ENCODE results near the gene NCAM2. TPM values are rescaled to one million over a fixed set of nuclear protein-coding genes. Genes with fewer than 3 reads are reported as not detected.

Gene NCAM2
- total RNA-seq, 1 donor from 2014 or later, result 22.6 TPM

- DNase-seq (ENCODE audit: extremely low spot score, unreplicated experiment), result no peak
- TF ChIP-seq CTCF (conservative IDR thresholded peaks at IDR 0.05), result peak; percentile 86
- peaks cover 4% of the 10 kb centered on the region for H3K4me1 Mint-ChIP-seq (ENCODE audit: unreplicated experiment)
- H3K27ac Mint-ChIP-seq, result no peak overlapping the region
- H3K36me3 Mint-ChIP-seq, result no peaks in the 10 kb centered on the region
- no peaks in the 10 kb centered on the region for H3K9me3 Mint-ChIP-seq
- no peaks in the 10 kb centered on the region for H3K27me3 Mint-ChIP-seq
- no peak overlapping the region for H3K4me3 Mint-ChIP-seq
Observed at GRCh38 chr21:21163904-21164303, 165.7 kb downstream of the NCAM2 start.

GRCh38 chr21:21165063-21165645 lies 166.9 kb downstream of the NCAM2 start:
- no peak for DNase-seq (ENCODE audit: extremely low spot score, unreplicated experiment)
- no peaks in the 10 kb centered on the region for H3K36me3 Mint-ChIP-seq

GRCh38 chr21:21174676-21175075 lies 176.5 kb downstream of the NCAM2 start:
- TF ChIP-seq CTCF (conservative IDR thresholded peaks at IDR 0.05), result no peak
- Mint-ChIP-seq H3K36me3 (no peaks in the 10 kb centered on the region), H3K27ac (no peak overlapping the region), H3K27me3 (no peaks in the 10 kb centered on the region), H3K4me1 (ENCODE audit: unreplicated experiment) (no peaks in the 10 kb centered on the region), H3K4me3 (no peak overlapping the region), H3K9me3 (no peaks in the 10 kb centered on the region)
- no peak for DNase-seq (ENCODE audit: extremely low spot score, unreplicated experiment)

More at GRCh38 chr21:21165063-21165645, 166.9 kb downstream of the NCAM2 start:
- TF ChIP-seq CTCF (conservative IDR thresholded peaks at IDR 0.05), result no peak
- H3K27me3 Mint-ChIP-seq, result no peaks in the 10 kb centered on the region
- no peak overlapping the region for H3K27ac Mint-ChIP-seq
- H3K4me3 Mint-ChIP-seq, result no peak overlapping the region
- peaks cover 4% of the 10 kb centered on the region for H3K4me1 Mint-ChIP-seq (ENCODE audit: unreplicated experiment)
- H3K9me3 Mint-ChIP-seq, result no peaks in the 10 kb centered on the region

GRCh38 chr21:21175798-21176334 lies 177.7 kb downstream of the NCAM2 start:
- no peaks in the 10 kb centered on the region for H3K36me3 Mint-ChIP-seq
- no peak overlapping the region for H3K27ac Mint-ChIP-seq
- TF ChIP-seq CTCF (conservative IDR thresholded peaks at IDR 0.05), result no peak
- no peak for DNase-seq (ENCODE audit: extremely low spot score, unreplicated experiment)
- H3K9me3 Mint-ChIP-seq, result no peaks in the 10 kb centered on the region
- H3K4me3 Mint-ChIP-seq, result no peak overlapping the region
- no peaks in the 10 kb centered on the region for H3K4me1 Mint-ChIP-seq (ENCODE audit: unreplicated experiment)
- H3K27me3 Mint-ChIP-seq, result no peaks in the 10 kb centered on the region

- H3K4me3 Mint-ChIP-seq, result no peak overlapping the region
- no peaks in the 10 kb centered on the region for H3K36me3 Mint-ChIP-seq
- no peak overlapping the region for H3K27ac Mint-ChIP-seq
- no peak for TF ChIP-seq CTCF (conservative IDR thresholded peaks at IDR 0.05)
- H3K27me3 Mint-ChIP-seq, result no peaks in the 10 kb centered on the region
- H3K9me3 Mint-ChIP-seq, result no peaks in the 10 kb centered on the region
- H3K4me1 Mint-ChIP-seq (ENCODE audit: unreplicated experiment), result no peaks in the 10 kb centered on the region
- DNase-seq (ENCODE audit: extremely low spot score, unreplicated experiment), result no peak
Observed at GRCh38 chr21:21177353-21177986, 179.3 kb downstream of the NCAM2 start.

All from type B pancreatic cell (in vitro differentiated cells).